Measurements from ENCODE around the gene THUMPD1.

The THUMPD1 gene

GRCh38 chr16:20740007-20740883, 1.4 kb downstream of the THUMPD1 start:
- Histone ChIP-seq H3K4me1 (ENCODE audit: insufficient read depth, insufficient read length) (peaks cover 5% of the 10 kb centered on the region), H3K27me3 (ENCODE audit: insufficient read depth, insufficient read length) (no peaks in the 10 kb centered on the region), H3K9me3 (ENCODE audit: insufficient read depth, low read length) (no peaks in the 10 kb centered on the region), H3K4me3 (ENCODE audit: insufficient read length, low read depth) (peak overlapping the region; percentile 100), H3K36me3 (ENCODE audit: insufficient read depth, insufficient read length, low read length) (peaks cover 49% of the 10 kb centered on the region), H3K9ac (ENCODE audit: insufficient read length, low read depth) (peak overlapping the region; percentile 89)
- DNase-seq (ENCODE audit: low read depth, low spot score): no peak
- TF ChIP-seq SUZ12 (IDR thresholded peaks at IDR 0.05; ENCODE audit: extremely low read depth, insufficient read depth, insufficient read length) (no peak), ZNF274 (IDR thresholded peaks at IDR 0.05; ENCODE audit: low read depth, low read length) (no peak), YY1 (IDR thresholded peaks at IDR 0.05; ENCODE audit: insufficient read depth, insufficient read length) (no peak)

GRCh38 chr16:20735490-20735889, 6.1 kb downstream of the THUMPD1 start:
- Histone ChIP-seq H3K9ac (ENCODE audit: insufficient read length, low read depth) (no peak overlapping the region), H3K36me3 (ENCODE audit: insufficient read depth, insufficient read length, low read length) (peaks cover 59% of the 10 kb centered on the region), H3K27me3 (ENCODE audit: insufficient read depth, insufficient read length) (no peaks in the 10 kb centered on the region), H3K9me3 (ENCODE audit: insufficient read depth, low read length) (no peaks in the 10 kb centered on the region), H3K4me3 (ENCODE audit: insufficient read length, low read depth) (no peak overlapping the region), H3K4me1 (ENCODE audit: insufficient read depth, insufficient read length) (peaks cover 5% of the 10 kb centered on the region)
- TF ChIP-seq ZNF274 (IDR thresholded peaks at IDR 0.05; ENCODE audit: low read depth, low read length) (no peak), YY1 (IDR thresholded peaks at IDR 0.05; ENCODE audit: insufficient read depth, insufficient read length) (no peak), SUZ12 (IDR thresholded peaks at IDR 0.05; ENCODE audit: extremely low read depth, insufficient read depth, insufficient read length) (no peak)
- no peak for DNase-seq (ENCODE audit: low read depth, low spot score)

- no peaks in the 10 kb centered on the region for H3K9me3 ChIP-seq (ENCODE audit: insufficient read depth, low read length)
- DNase-seq (ENCODE audit: low read depth, low spot score): no peak
- no peak overlapping the region for H3K4me3 ChIP-seq (ENCODE audit: insufficient read length, low read depth)
- H3K9ac ChIP-seq (ENCODE audit: insufficient read length, low read depth): no peak overlapping the region
- peaks cover under 1% of the 10 kb centered on the region for H3K4me1 ChIP-seq (ENCODE audit: insufficient read depth, insufficient read length)
- TF ChIP-seq YY1 (IDR thresholded peaks at IDR 0.05; ENCODE audit: insufficient read depth, insufficient read length) (no peak), SUZ12 (IDR thresholded peaks at IDR 0.05; ENCODE audit: extremely low read depth, insufficient read depth, insufficient read length) (no peak), ZNF274 (IDR thresholded peaks at IDR 0.05; ENCODE audit: low read depth, low read length) (no peak)
- no peaks in the 10 kb centered on the region for H3K27me3 ChIP-seq (ENCODE audit: insufficient read depth, insufficient read length)
- H3K36me3 ChIP-seq (ENCODE audit: insufficient read depth, insufficient read length, low read length): peaks cover 53% of the 10 kb centered on the region
These were observed 6.8 kb downstream of the THUMPD1 start for GRCh38 chr16:20734782-20735181.

- Histone ChIP-seq H3K27me3 (ENCODE audit: insufficient read depth, insufficient read length) (no peaks in the 10 kb centered on the region), H3K4me1 (ENCODE audit: insufficient read depth, insufficient read length) (no peaks in the 10 kb centered on the region), H3K36me3 (ENCODE audit: insufficient read depth, insufficient read length, low read length) (peaks cover 49% of the 10 kb centered on the region), H3K4me3 (ENCODE audit: insufficient read length, low read depth) (no peak overlapping the region), H3K9me3 (ENCODE audit: insufficient read depth, low read length) (no peaks in the 10 kb centered on the region), H3K9ac (ENCODE audit: insufficient read length, low read depth) (no peak overlapping the region)
- no peak for TF ChIP-seq YY1 (IDR thresholded peaks at IDR 0.05; ENCODE audit: insufficient read depth, insufficient read length)
- no peak for TF ChIP-seq ZNF274 (IDR thresholded peaks at IDR 0.05; ENCODE audit: low read depth, low read length)
- TF ChIP-seq SUZ12 (IDR thresholded peaks at IDR 0.05; ENCODE audit: extremely low read depth, insufficient read depth, insufficient read length): no peak
- no peak for DNase-seq (ENCODE audit: low read depth, low spot score)
These were observed 7.6 kb downstream of the THUMPD1 start for GRCh38 chr16:20734056-20734455.

- Histone ChIP-seq H3K27me3 (ENCODE audit: insufficient read depth, insufficient read length) (no peaks in the 10 kb centered on the region), H3K9me3 (ENCODE audit: insufficient read depth, low read length) (no peaks in the 10 kb centered on the region), H3K4me1 (ENCODE audit: insufficient read depth, insufficient read length) (no peaks in the 10 kb centered on the region), H3K4me3 (ENCODE audit: insufficient read length, low read depth) (no peak overlapping the region), H3K9ac (ENCODE audit: insufficient read length, low read depth) (no peak overlapping the region), H3K36me3 (ENCODE audit: insufficient read depth, insufficient read length, low read length) (no peaks in the 10 kb centered on the region)
- DNase-seq (ENCODE audit: low read depth, low spot score): no peak
- no peak for TF ChIP-seq SUZ12 (IDR thresholded peaks at IDR 0.05; ENCODE audit: extremely low read depth, insufficient read depth, insufficient read length)
These were observed 12.5 kb downstream of the THUMPD1 start for GRCh38 chr16:20729141-20729540.

GRCh38 chr16:20727181-20727580, 14.4 kb downstream of the THUMPD1 start:
- no peak for TF ChIP-seq SUZ12 (IDR thresholded peaks at IDR 0.05; ENCODE audit: extremely low read depth, insufficient read depth, insufficient read length)
- no peak for TF ChIP-seq YY1 (IDR thresholded peaks at IDR 0.05; ENCODE audit: insufficient read depth, insufficient read length)
- TF ChIP-seq ZNF274 (IDR thresholded peaks at IDR 0.05; ENCODE audit: low read depth, low read length): no peak
- Histone ChIP-seq H3K4me1 (ENCODE audit: insufficient read depth, insufficient read length) (no peaks in the 10 kb centered on the region), H3K36me3 (ENCODE audit: insufficient read depth, insufficient read length, low read length) (no peaks in the 10 kb centered on the region), H3K9me3 (ENCODE audit: insufficient read depth, low read length) (no peaks in the 10 kb centered on the region), H3K27me3 (ENCODE audit: insufficient read depth, insufficient read length) (no peaks in the 10 kb centered on the region), H3K9ac (ENCODE audit: insufficient read length, low read depth) (no peak overlapping the region), H3K4me3 (ENCODE audit: insufficient read length, low read depth) (no peak overlapping the region)
- no peak for DNase-seq (ENCODE audit: low read depth, low spot score)

- H3K27me3 ChIP-seq (ENCODE audit: insufficient read depth, insufficient read length): no peaks in the 10 kb centered on the region
- TF ChIP-seq ZNF274 (IDR thresholded peaks at IDR 0.05; ENCODE audit: low read depth, low read length): no peak
- no peak for TF ChIP-seq YY1 (IDR thresholded peaks at IDR 0.05; ENCODE audit: insufficient read depth, insufficient read length)
- TF ChIP-seq SUZ12 (IDR thresholded peaks at IDR 0.05; ENCODE audit: extremely low read depth, insufficient read depth, insufficient read length): no peak
- no peak overlapping the region for H3K9ac ChIP-seq (ENCODE audit: insufficient read length, low read depth)
- no peaks in the 10 kb centered on the region for H3K4me1 ChIP-seq (ENCODE audit: insufficient read depth, insufficient read length)
- H3K36me3 ChIP-seq (ENCODE audit: insufficient read depth, insufficient read length, low read length): no peaks in the 10 kb centered on the region
- no peak for DNase-seq (ENCODE audit: low read depth, low spot score)
- no peak overlapping the region for H3K4me3 ChIP-seq (ENCODE audit: insufficient read length, low read depth)
- no peaks in the 10 kb centered on the region for H3K9me3 ChIP-seq (ENCODE audit: insufficient read depth, low read length)
These were observed 15.0 kb downstream of the THUMPD1 start for GRCh38 chr16:20726661-20727060.
